Heart left ventricle (tissue), 16 donors: ENCODE data around the gene ADM2. TPM values are rescaled to one million over a fixed set of nuclear protein-coding genes. Genes with fewer than 3 reads are reported as not detected.
A peak's percentile ranks its signal among the peaks of the same experiment; 100 is the strongest.
"Not testable (repeated sequence)": the region's sequence is repeated elsewhere in the genome, so short reads cannot be mapped to it uniquely, and the experiment has no call there.

Experiments
- ATAC-seq, 4 donors: fragments of 200-7000 bp; cut with Tn5 transposase; one replicate each; pipeline ENCODE4 v1.9.1; 2020 to 2022; ENCODE audit warnings: moderate library complexity in 4 of 4, mild to moderate bottlenecking in 3 of 4, moderate number of reproducible peaks in 1 of 4
- DNase-seq, 5 donors: peaks; one replicate each; pipeline ENCODE4 v3.0.0-alpha.2; 2020
- H3K27ac ChIP-seq, 12 donors: fragments of 200-600 bp; sonication (generic) in 4 of 12; one replicate each; pipeline versions ENCODE4 v1.5.0 to v1.8.0; 2016 to 2022; ENCODE audit warnings: mild to moderate bottlenecking in 2 of 12
- H3K27me3 ChIP-seq, 9 donors: fragments of 200-600 bp; sonication (generic) in 2 of 9; one replicate each; pipeline versions ENCODE4 v1.5.1 to v1.8.0; 2016 to 2022; ENCODE audit warnings: mild to moderate bottlenecking in 3 of 9
- H3K36me3 ChIP-seq, 9 donors: fragments of 200-600 bp; sonication (generic) in 2 of 9; one replicate each; pipeline versions ENCODE4 v1.5.0 to v1.8.0; 2018 to 2022; ENCODE audit warnings: mild to moderate bottlenecking in 2 of 9
- H3K4me1 ChIP-seq, 12 donors: fragments of 200-600 bp; sonication (generic) in 4 of 12; one replicate each; pipeline versions ENCODE4 v1.5.0 to v1.8.0; 2016 to 2022; ENCODE audit warnings: mild to moderate bottlenecking in 3 of 12
- H3K4me3 ChIP-seq, 12 donors: fragments of 200-600 bp; sonication (generic) in 4 of 12; one replicate each; pipeline versions ENCODE4 v1.5.0 to v1.8.0; 2017 to 2022; ENCODE audit warnings: mild to moderate bottlenecking in 9 of 12, moderate library complexity in 4 of 12
- H3K9me3 ChIP-seq, 12 donors: fragments of 200-600 bp; sonication (generic) in 4 of 12; one replicate each; pipeline versions ENCODE4 v1.5.0 to v1.8.0; 2016 to 2022; ENCODE audit warnings: mild to moderate bottlenecking in 1 of 12
- CTCF ChIP-seq, 12 donors: fragments of 200-600 bp; sonication (generic) in 4 of 12; IDR thresholded peaks; one replicate each; pipeline versions ENCODE4 v1.5.0 to v1.8.0; 2018 to 2022; ENCODE audit warnings: antibody characterized with exemption in 12 of 12, mild to moderate bottlenecking in 5 of 12
- POLR2A ChIP-seq, 2 donors: fragments of 450-650 bp; IDR thresholded peaks; one replicate each; pipeline ENCODE4 v1.6.1; 2017; ENCODE audit warnings: antibody characterized with exemption in 2 of 2, mild to moderate bottlenecking in 2 of 2, moderate library complexity in 2 of 2
- WGBS, 4 donors: extraction: QIAGEN DNeasy Blood & Tissue Kit in 2 of 4; methylation state at CpG; one replicate each; pipeline versions ENCODE4 v1.1.5 to v1.1.7; 2013 to 2018; 5-methylcytosine and 5-hydroxymethylcytosine counted together
- intact Hi-C, 10 donors: fragments of 100-400 bp; cut with DNase I; formaldehyde crosslinking; loops; one replicate each; pipeline versions ENCODE4 v1.11.1 to v1.14.2; 2022
- long read RNA-seq, 3 donors: library from polyadenylated mRNA; unstranded; transcript quantifications; one replicate each; pipeline ENCODE4 v2.0.0, GENCODE V29; 2020 to 2021
- polyA plus RNA-seq, 2 donors: library from polyadenylated mRNA; stranded (reverse); fragments of 200-250 nt; gene quantifications; one replicate each; pipeline ENCODE4 v1.2.3, GENCODE V29; 2013
- total RNA-seq, 9 donors: library from RNA; depleted of rRNA in 2 of 9; stranded (reverse); fragments of >200 nt in 2 of 9; fragmentation: NEBNext Ultra II Directional in 3 of 9; extraction: Animal tissue kit (Norgen Biotek cat#: 25700) in 3 of 9; gene quantifications; one replicate each; pipeline versions ENCODE4 v1.1.0 to v1.2.4, GENCODE V29; 2016 to 2023
- donor health status: ischemic (EF 13 %, LVEDD 7.1; RV severe dilation, severe dysfunction).
- donor health status: healthy with polysubstance abuse.
- donor health status: DM: no; HTN: yes; CAD: no.
- donor health status: DM: no; HTN: no; CAD: no.
- donor health status: ischemic (EF 25% LVEDD 6.9; RV normal size, moderate dysfunction).
- donor health status: ischemic (EF 25% LVEDD 5.7; RV mildly dilated, moderate dysfunction).
- donor health status: healthy.
- donor health status: DM: yes; HTN: yes; CAD: no.
- donor health status: ischemic (EF 35%, LVEDD 5.7; RV mildly dilated, moderate dysfunction).
- donor health status: nonischemic (EF 11% LVEDD 7.7; RV severe dilation, severe dysfunction).
- donor health status: DM: yes; HTN: yes; CAD: no.
- donor health status: PGD.
- donor health status: ischemic (EF 29% LVEDD 5.4; RV normal size, mild dysfunction).
- donor health status: nonischemic (EF 23%, LVEDD 6.1; RV moderate dilation, normal function).

Gene ADM2
- total RNA-seq (under 1 TPM in 3 of 9 donors, not detected in 6; 0.04 to 0.67 (median 0.19) TPM), polyA plus RNA-seq (under 1 TPM in 1 of 2 donors, not detected in 1; 0.22 TPM)
- long read RNA-seq, donor 1: 0 reads
- long read RNA-seq, donor 2: 0 reads
- long read RNA-seq, donor 3: 0 reads

- Histone ChIP-seq H3K4me1 (peaks cover 0 to 17% (median 4%) of the 10 kb centered on the region in 12 donors), H3K36me3 (no peaks in the 10 kb centered on the region), H3K9me3 (no peaks in the 10 kb centered on the region), H3K4me3 (peak within 1 kb of the TSS; percentile 8 to 61 (median 40)), H3K27me3 (peaks cover 24 to 57% (median 34%) of the 10 kb centered on the region in 9 donors), H3K27ac (no peak within 1 kb of the TSS)
- TF ChIP-seq CTCF (IDR thresholded peaks at IDR 0.05) (no peak), POLR2A (IDR thresholded peaks at IDR 0.05) (no peak)
- intact Hi-C loops: no loop called here
- ATAC-seq (peak in 2 of 4 donors; percentile 17 to 46), DNase-seq (peak in 2 of 5 donors; percentile 48 to 75)
- WGBS, 4 donors: 1 to 5% (median 3%) methylated on average over 14 to 70 of the region's 70 CpGs
Observed at GRCh38 chr22:50481440-50482106, at the start of gene ADM2. ADM2 (plus strand) TSS chr22:50481543; CDS start chr22:50481848, 305 bp downstream.

GRCh38 chr22:50432131-50432876 lies 49.0 kb upstream of the ADM2 start:
- no peaks in the 10 kb centered on the region for H3K9me3 ChIP-seq
- TF ChIP-seq CTCF (IDR thresholded peaks at IDR 0.05) (no peak), POLR2A (IDR thresholded peaks at IDR 0.05) (no peak)
- no peak overlapping the region for H3K27ac ChIP-seq
- peaks cover 0 to 83% (median 79%) of the 10 kb centered on the region in 9 donors for H3K36me3 ChIP-seq
- 94 to 96% (median 95%) methylated on average over 32 to 35 of the region's 35 CpGs for WGBS, 4 donors
- ATAC-seq: peak in 2 of 4 donors; percentile 12
- H3K4me1 ChIP-seq: no peaks in the 10 kb centered on the region
- no peak for DNase-seq
- no peak overlapping the region for H3K4me3 ChIP-seq
- intact Hi-C loops: loop anchor here in 1 of 10 donors (10.0 kb wide), 1 partner anchor 62 kb away; no protein-coding TSS in a partner anchor
- no peaks in the 10 kb centered on the region for H3K27me3 ChIP-seq

GRCh38 chr22:50432877-50433510 lies 48.3 kb upstream of the ADM2 start:
- H3K9me3 ChIP-seq, H3K4me1 ChIP-seq, ATAC-seq, H3K27ac ChIP-seq, H3K4me3 ChIP-seq, H3K27me3 ChIP-seq: not testable (repeated sequence)
- peak in 1 of 5 donors; percentile 34 for DNase-seq
- intact Hi-C loops: loop anchor here in 1 of 10 donors (10.0 kb wide), 1 partner anchor 62 kb away; no protein-coding TSS in a partner anchor
- 92 to 98% (median 96%) methylated on average over 7 to 22 of the region's 24 CpGs for WGBS, 4 donors
- peaks cover 0 to 83% (median 79%) of the 10 kb centered on the region in 9 donors for H3K36me3 ChIP-seq

- Histone ChIP-seq H3K36me3 (peaks cover 0 to 83% (median 80%) of the 10 kb centered on the region in 9 donors), H3K27ac (no peak overlapping the region), H3K4me1 (no peaks in the 10 kb centered on the region), H3K27me3 (no peaks in the 10 kb centered on the region), H3K9me3 (no peaks in the 10 kb centered on the region), H3K4me3 (no peak overlapping the region)
- intact Hi-C loops: loop anchor here in 1 of 10 donors (10.0 kb wide), 1 partner anchor 60 kb away; no protein-coding TSS in a partner anchor
- DNase-seq (peak in 1 of 5 donors; percentile 42), ATAC-seq (no peak)
- WGBS, 4 donors: 82 to 95% (median 90%) methylated on average over 12 to 24 of the region's 24 CpGs
- TF ChIP-seq CTCF (IDR thresholded peaks at IDR 0.05) (no peak), POLR2A (IDR thresholded peaks at IDR 0.05) (no peak)
Observed at GRCh38 chr22:50434849-50435248, 46.5 kb upstream of the ADM2 start.
